NB4 (cell line): ENCODE data around the gene GMPPB.

ENCODE experiments used
- DNase-seq: peaks from one replicate; pipeline ENCODE4 v3.0.0; 2010; ENCODE audit warnings: low read depth
- H3K4me3 ChIP-seq: one replicate; pipeline ENCODE4 v1.5.1; 2011; ENCODE audit warnings: mild to moderate bottlenecking, low read depth, low read length, moderate library complexity
- MYC ChIP-seq: IDR thresholded peaks from 2 replicates; pipeline ENCODE4 v1.6.1; 2011; ENCODE audit warnings: low read depth, low read length
- POLR2A ChIP-seq: IDR thresholded peaks from 2 replicates; pipeline ENCODE4 v1.6.1; 2011; ENCODE audit warnings: mild to moderate bottlenecking; ENCODE audit not compliant: insufficient read length; ENCODE audit errors: extremely low read depth
- TF ChIP-seq, protein P1 (sequence below): IDR thresholded peaks from one replicate; pipeline ENCODE4 v1.5.1; 2012; ENCODE audit warnings: low read depth, low read length
- TF ChIP-seq, protein P2 (sequence below): IDR thresholded peaks from 2 replicates; pipeline ENCODE4 v1.6.1; 2011; ENCODE audit warnings: low read depth, low read length

GMPPB gene

DNA sequence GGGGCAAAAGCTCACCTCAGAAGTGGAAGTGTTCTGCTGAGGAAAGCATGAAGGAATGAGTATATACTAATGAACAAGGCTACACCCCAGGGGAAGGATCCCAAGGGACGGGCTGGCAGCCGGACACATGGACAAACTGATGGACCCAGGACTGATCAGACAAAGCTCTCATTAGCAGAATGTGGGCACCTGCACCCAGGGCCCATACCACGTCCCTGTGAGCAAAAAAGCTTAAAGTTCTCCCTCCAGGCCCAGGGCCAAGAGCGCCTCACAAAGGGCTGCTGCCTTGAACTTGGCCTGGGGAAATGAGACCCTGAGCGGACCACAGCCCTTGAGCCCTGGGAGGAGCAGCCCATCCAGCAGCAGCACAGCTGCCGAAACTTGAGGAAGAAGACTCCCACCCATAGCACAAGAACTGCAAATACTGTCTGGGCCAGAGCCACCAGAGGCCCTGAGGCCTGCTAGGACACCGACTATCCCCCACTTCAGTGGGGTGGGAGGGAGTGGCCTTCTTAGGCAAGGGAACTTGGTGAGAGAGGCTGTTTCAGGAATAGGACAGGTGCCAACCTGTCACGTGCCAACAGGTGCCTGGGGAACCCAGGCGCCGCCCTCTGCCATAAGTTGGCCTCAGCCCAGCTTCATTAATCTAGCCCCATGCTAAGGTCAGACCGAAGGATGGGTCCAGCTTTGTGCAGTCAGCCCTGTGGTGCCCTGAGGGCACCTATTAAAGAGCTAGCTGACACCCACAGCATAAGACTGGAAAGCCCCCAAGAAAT lies 2.3 kb upstream of the GMPPB start:
- DNase-seq: no peak
- TF ChIP-seq, protein P1, sequence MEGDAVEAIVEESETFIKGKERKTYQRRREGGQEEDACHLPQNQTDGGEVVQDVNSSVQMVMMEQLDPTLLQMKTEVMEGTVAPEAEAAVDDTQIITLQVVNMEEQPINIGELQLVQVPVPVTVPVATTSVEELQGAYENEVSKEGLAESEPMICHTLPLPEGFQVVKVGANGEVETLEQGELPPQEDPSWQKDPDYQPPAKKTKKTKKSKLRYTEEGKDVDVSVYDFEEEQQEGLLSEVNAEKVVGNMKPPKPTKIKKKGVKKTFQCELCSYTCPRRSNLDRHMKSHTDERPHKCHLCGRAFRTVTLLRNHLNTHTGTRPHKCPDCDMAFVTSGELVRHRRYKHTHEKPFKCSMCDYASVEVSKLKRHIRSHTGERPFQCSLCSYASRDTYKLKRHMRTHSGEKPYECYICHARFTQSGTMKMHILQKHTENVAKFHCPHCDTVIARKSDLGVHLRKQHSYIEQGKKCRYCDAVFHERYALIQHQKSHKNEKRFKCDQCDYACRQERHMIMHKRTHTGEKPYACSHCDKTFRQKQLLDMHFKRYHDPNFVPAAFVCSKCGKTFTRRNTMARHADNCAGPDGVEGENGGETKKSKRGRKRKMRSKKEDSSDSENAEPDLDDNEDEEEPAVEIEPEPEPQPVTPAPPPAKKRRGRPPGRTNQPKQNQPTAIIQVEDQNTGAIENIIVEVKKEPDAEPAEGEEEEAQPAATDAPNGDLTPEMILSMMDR: no peak
- TF ChIP-seq POLR2A (no peak), MYC (no peak)
- TF ChIP-seq, protein P2, sequence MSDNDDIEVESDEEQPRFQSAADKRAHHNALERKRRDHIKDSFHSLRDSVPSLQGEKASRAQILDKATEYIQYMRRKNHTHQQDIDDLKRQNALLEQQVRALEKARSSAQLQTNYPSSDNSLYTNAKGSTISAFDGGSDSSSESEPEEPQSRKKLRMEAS: no peak
- no peak overlapping the region for H3K4me3 ChIP-seq

DNA sequence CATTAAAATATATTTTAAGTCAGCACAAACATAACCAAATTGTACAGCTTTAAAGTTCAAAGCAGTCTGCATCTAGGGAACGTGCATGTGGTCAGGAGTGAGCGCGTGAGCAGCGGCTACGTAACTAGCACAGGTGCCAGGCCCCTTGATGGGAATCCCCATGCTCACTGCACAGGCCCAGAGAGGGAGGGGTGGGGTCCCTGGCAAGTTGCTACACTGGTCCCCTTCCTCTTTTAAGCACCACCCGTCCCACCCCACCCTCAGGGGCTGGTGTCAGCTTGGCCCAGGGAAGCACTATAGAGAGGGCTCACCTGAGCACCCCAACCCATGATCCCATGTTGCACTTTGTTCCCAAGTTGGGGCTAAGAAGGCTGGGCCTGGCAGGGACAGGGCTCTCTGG lies 835 bp upstream of the GMPPB start:
- TF ChIP-seq, protein P1: no peak
- no peak for TF ChIP-seq MYC
- no peak for TF ChIP-seq POLR2A
- TF ChIP-seq, protein P2: no peak
- no peak for DNase-seq
- peak overlapping the region; percentile 58 for H3K4me3 ChIP-seq

DNA sequence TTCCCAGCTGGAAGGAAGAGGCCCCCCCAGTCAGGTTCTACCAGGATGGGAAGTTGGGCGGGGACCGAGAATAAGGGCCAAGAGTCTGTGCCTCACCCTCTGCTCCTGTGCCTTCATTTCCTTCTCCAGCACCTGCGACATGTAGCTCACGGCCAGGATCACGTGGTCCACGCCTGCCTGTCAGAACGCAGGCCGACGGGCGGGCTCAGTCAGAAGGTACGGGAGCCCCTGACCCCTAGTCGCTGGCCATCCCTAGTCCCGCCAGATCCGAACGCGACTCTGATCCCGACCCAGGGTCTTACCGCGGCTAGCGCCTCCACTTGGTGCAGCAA lies 489 bp downstream of the GMPPB start:
- H3K4me3 ChIP-seq: peak overlapping the region; percentile 98
- peak; percentile 58 for DNase-seq
- TF ChIP-seq, protein P1: no peak
- TF ChIP-seq, protein P2: peak; percentile 89

DNA sequence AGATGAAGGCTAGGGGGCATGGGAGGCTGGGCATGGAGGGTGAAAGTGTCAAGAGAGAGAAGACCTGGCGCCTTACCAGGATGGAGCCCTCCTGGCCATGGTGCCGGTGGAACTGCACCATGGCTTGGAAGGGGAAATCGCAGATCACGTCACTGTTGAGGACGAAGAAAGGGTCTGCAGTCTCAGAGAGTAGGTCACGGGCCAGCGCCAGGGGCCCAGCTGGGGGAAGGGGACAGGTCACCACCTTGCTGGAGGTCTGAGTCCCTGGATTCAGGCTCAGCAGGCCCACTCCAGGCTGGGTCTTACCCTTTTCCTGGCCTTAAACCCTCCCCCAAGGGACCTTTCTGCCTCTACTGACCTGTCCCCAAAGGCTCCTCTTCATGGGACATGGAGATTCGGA lies 855 bp downstream of the GMPPB start:
- TF ChIP-seq MYC (no peak), POLR2A (no peak)
- TF ChIP-seq, protein P1: no peak
- no peak for DNase-seq
- peak overlapping the region; percentile 98 for H3K4me3 ChIP-seq

DNA sequence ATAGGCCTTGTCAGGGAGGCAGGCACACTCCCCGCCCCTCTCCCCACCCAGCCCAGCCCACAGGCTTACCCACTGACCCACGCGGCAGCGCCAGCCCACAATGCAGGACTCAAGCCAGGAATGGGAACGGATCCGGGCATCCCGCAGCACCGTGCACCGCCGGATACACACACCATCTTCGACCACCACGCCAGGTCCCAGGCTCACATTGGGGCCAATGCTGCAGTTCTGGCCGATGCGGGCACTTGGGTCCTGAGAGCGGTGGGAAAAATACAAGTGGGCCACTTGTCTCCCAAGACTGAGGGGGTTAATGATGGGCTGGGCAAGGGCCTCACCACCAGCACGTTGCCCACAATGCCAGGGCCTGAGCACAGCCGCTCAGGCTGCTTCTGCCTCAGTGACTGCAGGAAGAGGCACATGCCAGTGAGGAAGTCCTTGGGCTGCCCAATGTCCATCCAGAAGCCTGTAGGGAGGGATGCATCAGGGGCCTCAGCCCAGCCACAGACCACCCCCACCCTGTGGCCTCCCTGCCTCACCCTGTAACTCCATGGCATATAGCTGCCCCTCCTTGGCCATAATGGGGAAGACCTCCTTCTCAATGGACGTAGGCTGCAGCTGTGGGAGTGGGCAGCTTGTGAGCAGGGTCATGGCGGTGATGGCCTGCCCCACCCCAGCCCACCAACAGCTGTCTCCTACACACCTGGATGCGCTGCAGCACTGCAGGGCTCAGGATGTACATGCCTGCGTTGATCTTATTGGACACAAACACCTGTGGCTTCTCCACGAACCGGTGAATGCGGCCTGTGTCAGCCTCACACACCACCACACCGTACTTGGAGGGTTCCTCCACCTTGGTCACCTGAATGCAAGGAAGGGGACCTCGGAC lies 1.6 kb downstream of the GMPPB start:
- TF ChIP-seq, protein P1: no peak
- TF ChIP-seq POLR2A (no peak), MYC (no peak)
- TF ChIP-seq, protein P2: no peak
- H3K4me3 ChIP-seq: peak overlapping the region; percentile 98

More for the DNA sequence above, 1.6 kb downstream of the GMPPB start:
- no peak for DNase-seq
